GM12864 (cell line): ENCODE results near the gene UFSP2.
A peak's percentile ranks its signal among the peaks of the same experiment; 100 is the strongest.

ENCODE experiments used
- DNase-seq: peaks from one replicate; pipeline ENCODE4 v3.0.0-alpha.2; 2011; ENCODE audit warnings: low read depth
- H3K4me3 ChIP-seq: 2 replicates; pipeline ENCODE4 v1.5.1; 2011; ENCODE audit warnings: mild to moderate bottlenecking, low read depth, low read length, control low read depth
- CTCF ChIP-seq: IDR thresholded peaks from 2 replicates; pipeline ENCODE4 v1.5.1; 2011; ENCODE audit warnings: low read depth, mild to moderate bottlenecking, moderate library complexity, low read length, control low read depth, inconsistent platforms; ENCODE audit errors: missing control alignments

The UFSP2 gene

GRCh38 chr4:185412412-185412811 lies 13.4 kb downstream of the UFSP2 start:
- DNase-seq, result no peak
- no peak overlapping the region for H3K4me3 ChIP-seq
- TF ChIP-seq CTCF, result no peak

- no peak overlapping the region for H3K4me3 ChIP-seq
- no peak for DNase-seq
- no peak for TF ChIP-seq CTCF
These were observed 13.9 kb downstream of the UFSP2 start for GRCh38 chr4:185411849-185412248.

GRCh38 chr4:185408432-185408831 lies 17.3 kb downstream of the UFSP2 start:
- no peak overlapping the region for H3K4me3 ChIP-seq
- DNase-seq, result no peak
- TF ChIP-seq CTCF, result no peak

GRCh38 chr4:185405296-185405999 lies 20.3 kb downstream of the UFSP2 start:
- no peak overlapping the region for H3K4me3 ChIP-seq
- no peak for DNase-seq
- no peak for TF ChIP-seq CTCF

GRCh38 chr4:185404031-185404430 lies 21.7 kb downstream of the UFSP2 start:
- no peak for DNase-seq
- H3K4me3 ChIP-seq, result no peak overlapping the region
- no peak for TF ChIP-seq CTCF

GRCh38 chr4:185399466-185399865 lies 26.3 kb downstream of the UFSP2 start:
- no peak for DNase-seq
- TF ChIP-seq CTCF, result no peak
- peak overlapping the region; percentile 42; the same call in 1 of the 2 replicates for H3K4me3 ChIP-seq

- H3K4me3 ChIP-seq, result peak overlapping the region; percentile 42; the same call in 1 of the 2 replicates
- no peak for DNase-seq
- no peak for TF ChIP-seq CTCF
These were observed 27.1 kb downstream of the UFSP2 start for GRCh38 chr4:185398618-185399017.
